Suppressor macrophage (primary cell): ENCODE results near the gene VMP1.
A peak's percentile ranks its signal among the peaks of the same experiment; 100 is the strongest.
"Not testable (repeated sequence)": the region's sequence is repeated elsewhere in the genome, so short reads cannot be mapped to it uniquely, and the experiment has no call there.

Experiments
- DNase-seq, 4 experiments: peaks; one replicate each; pipeline ENCODE4 v3.0.0-alpha.2; 2020 to 2022

The VMP1 gene

DNA sequence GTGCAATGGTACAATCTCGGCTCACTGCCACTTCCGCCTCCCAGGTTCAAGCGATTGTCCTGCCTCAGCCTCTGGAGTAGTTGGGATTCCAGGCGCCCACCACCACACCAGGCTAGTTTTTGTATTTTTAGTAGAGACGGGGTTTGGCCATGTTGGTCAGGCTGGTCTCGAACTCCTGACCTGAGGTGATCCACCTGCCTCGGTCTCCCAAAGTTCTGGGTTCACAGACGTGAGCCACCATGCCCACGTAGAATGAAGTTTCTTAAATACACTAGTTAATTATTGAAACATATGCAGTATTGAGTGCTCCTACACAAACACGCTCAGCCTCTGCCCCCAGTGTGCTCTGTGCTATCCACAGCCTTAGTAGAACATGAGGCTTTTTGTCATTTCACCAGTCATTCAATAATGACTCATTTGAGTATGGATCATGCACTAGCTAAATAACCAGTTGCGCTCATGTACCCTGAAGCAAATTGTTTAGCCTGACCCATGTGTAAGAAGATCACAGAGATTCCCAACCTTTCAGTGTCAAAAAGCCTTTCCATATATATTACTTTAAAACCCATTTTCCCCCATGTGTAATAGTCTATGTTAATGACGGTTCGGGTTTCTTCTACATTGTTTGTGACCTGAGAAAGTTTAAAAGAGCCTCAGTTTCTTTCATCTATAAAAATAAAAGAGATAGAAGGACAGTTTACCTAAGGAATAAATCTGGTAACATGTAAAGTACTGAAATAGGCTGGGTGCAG is 135.6 kb downstream of the VMP1 start:
- DNase-seq = peak; percentile 72 to 92 (median 88)

DNA sequence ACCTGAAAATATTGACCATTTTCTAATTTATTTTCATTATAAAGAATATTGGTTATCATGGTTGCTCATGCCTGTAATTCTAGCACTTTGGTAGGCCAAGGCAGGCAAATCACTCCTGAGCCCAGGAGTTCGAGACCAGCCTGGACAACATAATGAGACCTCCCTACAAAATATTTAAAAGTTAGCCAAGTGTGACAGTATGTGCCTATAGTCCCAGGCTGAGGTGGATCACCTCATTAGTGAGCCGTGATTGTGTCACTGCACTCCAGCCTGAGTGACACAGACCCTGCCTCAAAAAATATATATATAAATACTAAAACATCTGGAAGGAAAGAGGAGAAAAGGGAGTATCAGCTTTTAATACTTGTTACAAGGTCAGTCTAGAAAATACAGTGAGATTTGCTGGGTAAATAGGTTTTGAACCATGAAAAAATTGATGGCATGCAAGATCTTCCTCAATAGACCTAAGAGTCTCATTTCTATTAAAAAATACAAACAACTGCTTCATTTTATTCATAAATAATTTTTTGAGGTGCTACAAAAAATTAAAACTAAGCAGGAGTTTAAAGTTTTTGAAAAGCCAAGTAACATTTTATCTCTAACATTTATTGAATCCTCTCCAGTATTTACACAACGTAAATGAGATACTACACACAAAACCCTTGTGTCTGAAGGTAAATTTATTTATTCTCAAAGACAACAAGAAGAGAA is 137.6 kb downstream of the VMP1 start:
- DNase-seq = peak in 2 of 4 experiments; percentile 35 to 54

DNA sequence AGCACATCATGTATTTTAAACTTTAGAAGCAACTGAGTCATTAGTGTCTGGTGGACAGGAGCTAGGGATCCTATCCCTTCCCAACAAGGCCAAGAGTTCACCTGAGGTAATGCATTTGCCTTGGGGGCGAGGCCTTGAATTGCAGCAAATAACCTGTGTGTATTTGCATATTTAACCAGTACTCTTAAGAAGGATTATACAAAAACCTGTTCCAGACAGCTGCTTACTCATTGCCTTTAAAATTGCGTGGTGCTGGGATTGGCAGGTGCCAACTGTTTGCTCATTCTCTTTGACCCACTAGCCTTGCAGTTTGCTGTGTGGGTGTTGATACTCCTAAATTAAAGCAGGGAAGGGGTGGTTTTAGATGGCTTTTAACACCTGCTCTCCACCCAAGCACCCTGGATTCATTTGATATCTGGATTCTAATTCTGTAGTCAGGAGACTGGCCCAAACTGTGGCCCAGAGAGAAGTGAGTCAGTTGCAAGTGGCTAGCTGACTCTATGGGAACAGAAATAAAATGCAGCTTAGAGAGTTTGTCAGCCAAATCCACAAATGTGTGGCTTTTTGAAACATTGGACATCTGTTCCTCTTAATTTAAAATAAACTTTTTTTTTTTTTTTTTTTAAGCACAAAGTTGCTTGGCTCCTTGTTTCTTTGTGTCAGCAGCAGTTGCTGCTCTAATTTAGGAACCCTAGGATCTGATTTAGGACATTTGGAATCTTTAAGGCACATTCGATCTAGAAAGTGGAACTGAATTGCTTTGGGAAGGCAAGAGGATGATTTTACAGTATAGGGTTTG is 138.3 kb downstream of the VMP1 start:
- peak; percentile 75 to 90 (median 82) for DNase-seq

DNA sequence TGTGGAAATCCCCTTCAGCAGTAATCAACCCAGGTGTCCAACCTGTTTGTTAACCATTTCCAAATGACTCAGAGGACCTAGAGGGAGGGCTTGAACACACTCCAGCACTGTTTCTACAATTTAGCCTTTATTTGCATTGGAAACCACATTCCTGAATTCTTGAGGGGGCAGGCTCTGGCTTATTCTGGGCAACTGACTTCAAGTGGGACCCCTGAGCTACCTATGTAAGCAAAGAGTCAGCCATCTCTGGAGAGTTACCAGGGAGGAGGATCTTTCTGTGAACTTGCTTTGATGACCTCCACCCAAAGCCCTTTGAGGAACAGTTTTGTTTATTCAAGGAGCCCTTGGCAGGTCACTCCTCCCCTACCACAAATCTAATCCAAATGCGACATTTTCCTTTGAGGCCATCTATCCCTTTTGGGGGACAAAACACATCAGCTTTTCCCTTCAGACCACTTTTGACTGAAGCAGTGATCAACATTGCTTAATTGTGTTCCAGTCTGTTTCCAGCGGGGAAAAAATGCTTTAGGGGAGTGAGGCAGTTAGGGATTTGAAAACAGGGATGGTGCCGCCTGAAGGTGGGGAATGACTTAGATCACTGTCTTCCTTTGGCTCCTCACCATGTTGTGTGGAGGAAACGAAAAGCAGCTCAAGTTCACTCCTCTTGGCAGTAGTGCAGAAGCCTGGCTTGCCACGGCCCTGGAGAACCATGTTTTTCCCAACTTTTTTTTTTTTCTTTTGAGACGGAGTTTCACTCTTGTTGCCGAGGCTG is 139.1 kb downstream of the VMP1 start:
- peak in 3 of 4 experiments; percentile 13 to 33 (median 29) for DNase-seq

DNA sequence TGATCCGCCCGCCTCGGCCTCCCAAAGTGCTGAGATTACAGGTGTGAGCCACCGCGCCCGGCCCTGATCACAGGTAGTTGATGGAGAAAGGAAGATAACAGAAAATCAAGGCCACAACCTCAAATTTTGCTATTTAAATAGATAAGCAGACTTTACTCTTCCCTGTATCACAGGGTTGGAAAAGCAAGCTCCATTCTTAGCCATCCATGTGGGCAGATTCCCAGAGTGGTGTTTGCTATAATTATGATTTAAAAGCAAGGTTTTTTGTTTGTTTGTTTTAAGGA is 140.9 kb downstream of the VMP1 start:
- DNase-seq = no peak

DNA sequence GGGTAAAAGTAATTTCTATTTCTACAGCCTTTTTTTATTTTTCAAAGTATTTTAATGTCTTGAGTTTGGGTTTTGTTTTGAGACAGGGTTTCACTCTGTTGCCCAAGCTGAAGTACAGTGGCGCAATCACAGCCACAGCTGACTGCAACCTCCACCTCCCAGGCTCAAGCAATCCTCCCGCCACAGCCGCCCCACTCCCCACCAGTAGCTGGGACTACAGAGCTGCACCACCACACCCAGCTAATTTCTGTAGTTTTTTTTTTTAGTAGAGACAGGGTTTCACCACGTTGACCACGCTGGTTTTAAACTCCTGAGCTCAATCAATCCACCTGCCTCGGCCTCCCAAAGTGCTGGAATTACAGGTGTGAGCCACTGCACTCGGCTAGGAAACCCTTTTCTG is 141.3 kb downstream of the VMP1 start:
- DNase-seq = peak; percentile 63 to 88 (median 81)

DNA sequence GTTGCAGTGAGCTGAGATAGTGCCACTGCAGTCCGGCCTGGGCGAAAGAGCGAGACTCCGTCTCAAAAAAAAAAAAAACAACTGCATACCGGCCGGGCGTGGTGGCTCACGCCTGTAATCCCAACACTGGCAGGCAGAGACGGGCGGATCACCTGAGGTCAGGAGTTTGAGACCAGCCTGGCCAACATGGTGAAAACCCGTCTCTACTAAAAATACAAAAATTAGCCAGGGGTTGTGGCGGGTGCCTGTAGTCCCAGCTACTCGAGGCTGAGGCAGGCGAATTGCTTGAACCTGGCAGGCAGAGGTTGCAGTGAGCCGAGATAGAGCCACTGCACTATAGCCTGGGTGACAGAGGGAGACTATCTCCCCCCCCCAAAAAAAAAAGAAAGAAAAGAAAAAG is 142.9 kb downstream of the VMP1 start:
- DNase-seq = not testable (repeated sequence)

DNA sequence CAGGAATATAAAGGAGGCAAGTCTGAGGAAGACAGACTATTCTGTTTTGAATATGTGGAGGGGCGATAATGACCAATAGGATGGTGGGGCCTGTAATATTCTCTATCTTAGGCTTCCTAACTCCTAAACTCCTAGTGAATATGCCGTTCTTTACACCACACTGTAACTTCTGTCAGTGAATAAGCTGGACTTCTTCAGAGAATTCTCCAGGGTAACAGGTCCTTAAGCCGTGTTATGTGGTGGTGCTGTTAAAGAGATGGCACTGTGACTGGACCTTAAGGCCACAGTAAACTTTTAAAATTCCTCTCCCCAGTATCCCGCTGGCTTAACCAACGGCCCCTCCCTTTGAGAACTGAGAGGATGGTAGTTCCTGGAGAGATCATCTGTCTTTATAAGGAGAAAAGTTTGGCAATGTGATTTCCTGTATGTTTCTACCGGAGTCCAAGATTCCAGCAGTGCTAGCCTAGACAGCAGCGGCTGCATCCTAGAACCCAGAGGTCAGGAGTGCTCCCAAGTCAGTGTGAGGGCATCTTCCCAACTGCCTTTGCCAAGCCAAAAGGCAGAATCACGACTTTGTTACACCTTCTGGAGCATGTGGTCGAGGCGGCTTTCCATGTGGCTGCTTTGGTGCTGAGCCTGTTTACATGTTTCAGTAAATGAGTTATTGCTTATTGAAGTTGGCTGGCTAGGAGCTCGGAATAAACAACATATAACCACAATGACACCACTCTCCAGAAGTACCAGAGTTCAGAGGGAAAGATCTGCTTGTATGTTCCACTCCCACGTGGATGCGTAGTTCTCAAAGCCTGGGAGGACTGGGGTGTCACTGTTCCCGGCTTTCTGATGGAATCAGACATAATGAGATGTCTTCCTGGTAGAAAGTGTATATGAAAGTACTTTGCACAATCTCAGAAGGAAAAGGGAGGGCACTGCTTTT is 144.3 kb downstream of the VMP1 start:
- peak in 2 of 4 experiments; percentile 20 to 28 for DNase-seq

DNA sequence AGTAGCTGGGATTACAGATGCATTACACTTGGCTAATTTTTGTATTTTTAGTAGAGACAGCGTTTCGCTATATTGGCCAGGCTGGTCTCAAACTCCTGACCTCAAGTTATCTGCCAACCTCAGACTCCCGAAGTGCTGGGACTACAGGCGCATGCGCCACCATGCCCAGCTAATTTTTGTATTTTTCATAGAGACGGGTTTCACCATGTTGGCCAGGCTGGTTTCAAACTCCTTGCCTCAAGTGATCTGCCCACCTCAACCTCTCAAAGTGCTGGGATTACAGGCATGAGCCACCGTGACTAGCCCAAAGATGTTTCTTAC is 145.4 kb downstream of the VMP1 start:
- DNase-seq = not testable (repeated sequence)

DNA sequence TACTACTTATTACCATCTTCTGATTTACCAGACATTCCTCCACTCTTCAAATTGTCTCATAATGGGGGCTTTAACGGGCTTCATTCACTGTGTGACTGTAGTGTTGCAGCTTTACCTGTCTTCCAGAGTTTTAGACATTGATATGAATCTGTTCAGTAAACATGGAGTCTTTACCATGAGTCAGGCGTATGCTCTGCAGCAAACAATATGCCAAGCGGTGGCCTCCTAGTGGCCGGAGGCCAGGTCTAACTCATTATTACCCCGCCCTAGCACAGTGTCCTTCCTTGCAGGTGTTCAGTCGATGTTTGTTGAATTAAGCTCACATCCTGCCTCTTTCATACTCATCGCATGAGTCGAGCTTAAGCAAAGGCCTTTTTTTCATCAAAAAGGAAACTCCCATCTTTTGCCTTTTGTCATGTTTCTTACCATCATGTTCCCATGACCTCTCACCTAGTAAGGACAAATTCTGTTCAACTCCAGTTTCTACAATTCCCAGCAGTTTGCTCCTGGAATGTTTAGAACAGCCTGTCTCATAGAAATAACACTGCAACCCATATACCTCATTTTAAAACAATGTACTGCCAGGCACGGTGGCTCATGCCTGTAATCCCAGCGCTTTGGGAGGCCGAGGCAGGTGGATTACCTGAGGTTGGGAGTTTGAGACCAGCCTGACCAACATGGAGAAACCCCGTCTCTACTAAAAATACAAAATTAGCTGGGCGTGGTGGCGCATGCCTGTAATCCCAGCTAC is 145.9 kb downstream of the VMP1 start:
- peak in 3 of 4 experiments; percentile 22 to 38 (median 28) for DNase-seq

DNA sequence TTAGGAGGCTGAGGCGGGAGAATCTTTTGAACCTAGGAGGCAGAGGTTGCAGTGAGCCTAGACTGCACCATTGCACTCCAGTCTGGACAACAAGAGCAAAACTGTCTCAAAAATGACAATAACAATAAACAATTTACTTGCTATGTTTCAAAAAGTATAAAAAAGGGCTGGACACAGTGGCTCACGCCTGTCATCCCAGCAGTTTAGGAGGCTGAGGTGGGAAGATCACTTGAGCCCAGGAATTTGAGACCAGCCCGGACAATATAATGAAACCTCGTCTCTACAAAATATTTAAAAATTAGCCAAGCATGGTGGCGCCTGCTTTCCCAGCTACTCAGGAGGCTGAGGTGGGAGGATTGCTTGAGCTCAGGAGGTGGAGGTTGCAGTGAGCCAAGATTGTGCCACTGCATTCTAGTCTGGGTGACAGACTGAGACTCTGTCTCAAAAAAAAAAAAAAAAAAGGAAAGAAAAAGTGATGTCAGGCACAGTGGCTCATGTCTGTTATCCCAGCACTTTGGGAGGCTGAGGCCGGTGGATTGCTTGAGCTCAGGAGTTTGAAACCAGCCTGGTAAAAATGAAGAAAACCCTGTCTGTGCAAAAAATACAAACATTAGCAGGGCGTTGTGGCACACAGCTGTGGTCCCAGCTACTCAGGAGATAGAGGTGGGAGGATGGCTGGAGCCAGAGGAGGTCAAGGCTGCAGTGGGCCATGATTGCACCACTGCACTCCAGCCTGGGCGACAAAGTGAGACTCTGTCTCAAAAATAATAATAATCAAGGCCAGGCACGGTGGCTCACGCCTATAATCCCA is 146.7 kb downstream of the VMP1 start:
- DNase-seq = not testable (repeated sequence)

DNA sequence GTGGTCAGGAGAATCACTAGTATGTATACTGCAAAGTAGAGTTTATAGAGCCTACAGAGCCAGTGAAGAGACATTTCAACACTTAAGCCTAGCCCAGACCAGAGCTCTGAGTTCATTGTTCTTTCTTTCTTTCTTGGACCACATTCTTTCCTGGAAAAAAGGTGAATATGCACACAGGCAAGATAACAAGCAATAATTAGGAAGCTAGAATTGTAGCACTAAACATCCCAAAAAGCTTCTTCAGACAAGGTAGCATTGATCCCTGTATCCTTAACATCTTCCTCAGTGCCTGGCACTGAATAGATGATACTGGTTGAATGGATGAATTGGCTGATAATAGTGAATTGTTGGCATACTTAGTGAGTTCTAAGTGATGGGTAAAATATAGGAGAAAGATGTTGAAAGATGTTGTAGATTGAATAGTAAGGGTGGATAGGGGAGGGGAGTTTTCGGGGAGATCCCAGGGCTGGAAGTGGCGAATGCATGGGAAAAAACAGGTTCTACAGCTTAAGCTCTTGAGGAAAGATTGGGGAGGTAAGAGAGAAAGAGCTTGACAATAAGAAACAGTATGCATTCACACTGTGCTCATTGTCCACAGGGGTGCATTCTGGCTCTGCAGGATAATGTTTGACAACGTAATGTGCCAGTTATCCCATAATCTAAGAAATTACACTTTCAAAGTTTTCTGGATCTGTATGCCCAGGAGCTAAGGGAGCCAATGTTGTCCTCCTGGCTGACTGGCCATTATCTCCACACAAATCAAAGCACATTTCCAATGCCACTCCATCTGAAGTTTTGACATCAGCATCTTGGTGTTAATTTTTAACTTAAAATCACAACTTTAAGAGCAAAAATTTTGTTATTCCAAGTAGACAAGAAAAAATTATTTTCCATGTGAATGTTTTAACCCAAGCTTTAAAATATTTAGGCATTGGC is 149.7 kb downstream of the VMP1 start:
- DNase-seq = no peak

DNA sequence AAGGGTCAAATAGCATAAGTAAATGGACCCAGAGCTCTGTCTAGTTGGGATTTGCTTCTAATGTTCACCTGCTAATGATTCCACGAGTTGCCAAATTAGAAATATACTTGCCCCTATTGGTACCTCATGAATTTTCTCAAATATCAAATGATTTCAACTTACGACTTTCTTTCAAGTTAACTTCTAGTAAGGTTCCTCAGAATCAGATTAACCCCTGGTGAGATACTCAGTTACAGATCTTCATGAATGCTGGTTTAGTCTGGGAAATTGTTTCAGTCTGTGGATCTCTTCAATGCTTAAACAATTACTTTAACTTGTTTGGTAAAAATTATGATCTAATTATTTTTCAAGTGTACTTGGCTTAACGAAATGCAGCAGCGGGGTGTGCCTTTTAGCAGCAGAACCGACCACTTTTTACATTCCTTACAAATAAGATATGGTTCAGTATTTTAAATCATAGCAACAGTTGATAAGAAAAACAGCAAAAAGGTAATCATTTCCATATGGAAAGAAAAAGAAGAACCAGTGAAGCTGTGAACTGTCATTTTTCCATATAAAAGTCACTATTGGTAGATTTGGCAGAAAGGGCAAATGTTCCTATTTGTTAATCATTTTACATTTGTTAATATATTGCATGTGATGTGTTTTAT is 150.8 kb downstream of the VMP1 start:
- DNase-seq = no peak

DNA sequence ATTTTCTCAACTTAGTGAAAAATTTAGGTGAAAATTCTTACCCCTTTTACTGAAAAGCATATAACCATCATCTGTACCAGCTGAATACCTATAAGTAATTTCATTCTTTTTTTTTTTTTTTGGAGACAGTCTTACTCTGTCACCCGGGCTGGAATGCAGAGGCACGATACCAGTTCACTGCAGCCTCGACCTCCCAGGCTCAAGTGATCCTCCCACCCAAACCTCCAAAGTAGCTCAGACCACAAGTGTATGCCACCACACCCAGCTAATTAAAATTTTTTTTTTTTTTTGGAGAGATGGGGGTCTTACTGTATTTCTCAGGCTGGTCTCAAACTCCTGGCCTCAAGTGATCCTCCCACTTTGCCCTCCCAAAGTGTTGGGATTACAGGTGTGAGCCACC is 151.5 kb downstream of the VMP1 start:
- DNase-seq = no peak

DNA sequence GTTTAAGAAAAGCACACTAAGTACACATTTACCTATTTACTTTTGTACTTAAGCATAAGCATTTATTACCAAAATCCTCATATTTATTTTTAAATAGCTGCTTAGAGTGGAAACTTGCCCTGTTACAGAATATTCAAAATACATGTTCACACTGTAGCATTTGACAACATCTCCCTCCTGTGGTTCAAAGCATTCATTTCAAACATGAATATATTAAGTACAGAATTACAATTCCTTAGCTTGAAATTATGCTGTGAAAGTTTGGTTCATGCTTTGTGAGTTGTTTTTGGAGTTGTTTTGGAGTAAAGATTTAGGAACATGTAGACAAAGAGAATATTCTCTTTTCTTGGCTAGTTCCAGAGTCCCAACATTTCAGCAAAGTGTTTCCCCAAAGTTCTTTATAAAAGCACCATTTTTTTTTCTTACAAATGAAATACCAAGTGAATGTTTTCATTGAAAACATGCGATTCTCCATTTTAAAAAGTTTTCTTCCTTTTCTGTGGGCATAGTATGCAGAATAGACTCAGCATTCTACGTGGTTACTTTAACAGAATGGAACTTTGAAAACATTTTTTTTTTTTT is 152.1 kb downstream of the VMP1 start:
- DNase-seq = peak; percentile 40 to 80 (median 72)

DNA sequence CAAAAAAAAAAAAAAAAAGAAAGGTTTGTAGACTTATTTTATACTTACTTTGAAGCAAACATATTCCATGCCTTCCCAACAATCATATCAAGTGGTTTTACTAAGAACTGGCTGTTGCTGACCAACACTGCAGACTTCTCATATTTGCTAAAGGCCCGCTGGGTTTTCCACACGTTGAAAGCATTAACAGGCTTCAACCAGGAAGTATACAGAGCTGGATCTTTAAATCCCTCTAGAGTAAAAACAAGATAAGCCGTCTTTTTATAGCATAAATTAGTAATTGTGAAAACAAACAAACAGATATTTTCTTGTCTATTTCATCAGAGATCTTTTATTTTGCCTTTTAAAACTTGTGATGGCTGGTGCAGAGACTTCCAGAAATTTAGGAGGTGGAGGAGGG is 156.2 kb downstream of the VMP1 start:
- DNase-seq = no peak

DNA sequence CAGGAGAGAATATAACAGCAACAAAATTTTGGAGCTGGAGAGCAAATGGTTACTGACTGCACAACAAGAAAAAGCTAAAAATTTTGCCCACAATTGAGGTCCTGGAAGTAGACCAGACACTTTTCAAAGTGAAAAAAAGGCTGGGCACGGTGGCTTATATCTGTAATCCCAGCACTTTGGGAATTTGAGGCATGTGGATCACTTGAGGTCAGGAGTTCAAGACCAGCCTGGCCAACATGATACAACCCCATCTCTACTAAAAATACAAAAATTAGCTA is 162.4 kb downstream of the VMP1 start:
- no peak for DNase-seq

DNA sequence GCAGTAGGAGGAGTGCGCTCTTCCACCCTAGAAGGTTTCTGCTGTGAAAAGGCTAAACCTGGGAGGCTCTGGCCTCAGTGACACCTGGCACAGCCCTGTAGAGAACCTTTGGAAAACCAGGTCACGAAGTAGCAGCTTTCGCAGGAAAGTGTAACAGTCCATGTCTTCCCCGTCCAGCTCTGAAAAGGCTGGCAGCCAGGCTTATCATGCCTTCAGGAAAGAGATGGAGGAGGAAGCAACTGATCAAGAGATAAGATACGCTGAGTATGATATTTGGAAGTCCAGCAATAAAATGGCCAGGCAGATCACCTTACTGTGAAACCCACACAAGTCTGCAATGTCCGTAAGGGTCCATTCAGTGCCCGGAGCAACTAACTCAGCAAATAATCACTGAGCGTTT is 163.0 kb downstream of the VMP1 start:
- no peak for DNase-seq
